HEK293 (cell line): ENCODE results near the gene C4orf17.

ENCODE experiments used
- CTCF ChIA-PET: fragments of 350-600 bp; formaldehyde crosslinking; extraction: SDS; loops from one replicate; lab custom pipeline; 2021; ENCODE audit warnings: antibody characterized with exemption; lab: Yijun Ruan, JAX
- POLR2A ChIA-PET: fragments of 300-600 bp; formaldehyde crosslinking; extraction: SDS; loops from one replicate; lab custom pipeline; 2020; ENCODE audit warnings: antibody characterized with exemption, inconsistent platforms; lab: Yijun Ruan, JAX
- H3K27ac ChIP-seq: fragments of 200-500 bp; sonication (Bioruptor generic); 2 replicates; pipeline ENCODE4 v1.5.1; 2014; ENCODE audit warnings: low read depth, low read length, control low read depth, inconsistent platforms; ENCODE audit errors: extremely low read depth
- H3K36me3 ChIP-seq, 2 experiments: fragments of 200-500 bp in 1 of 2; sonication (Bioruptor generic) in 1 of 2; 1 replicate in 1 of 2; 2 replicates in 1 of 2; pipeline ENCODE4 v1.5.1; 2014 to 2017; ENCODE audit warnings: inconsistent platforms in 2 of 2, low read length in 2 of 2; ENCODE audit not compliant: control insufficient read depth in 2 of 2, insufficient read depth in 1 of 2
- H3K4me1 ChIP-seq: fragments of 200-500 bp; sonication (Bioruptor generic); 2 replicates; pipeline ENCODE4 v1.5.1; 2014; ENCODE audit warnings: mild to moderate bottlenecking, low read length, inconsistent platforms; ENCODE audit not compliant: control insufficient read depth, insufficient read depth
- H3K4me3 ChIP-seq: 2 replicates; pipeline ENCODE4 v1.5.1; 2011; ENCODE audit warnings: low read depth, mild to moderate bottlenecking, control low read depth, low read length, moderate library complexity
- H3K9me3 ChIP-seq: fragments of 200-500 bp; sonication (Bioruptor generic); 2 replicates; pipeline ENCODE4 v1.5.1; 2014; ENCODE audit warnings: low read depth, low read length, inconsistent platforms; ENCODE audit not compliant: control insufficient read depth, insufficient read depth
- KLF17 ChIP-seq: fragments of 450-650 bp; formaldehyde crosslinking; IDR thresholded peaks from 2 replicates; pipeline ENCODE4 v1.5.1; 2016; ENCODE audit warnings: missing biosample characterization, missing genetic modification characterization
- ZBTB26 ChIP-seq: fragments of 450-650 bp; formaldehyde crosslinking; optimal IDR thresholded peaks from 2 replicates; pipeline ENCODE3; 2016; ENCODE audit warnings: missing biosample characterization, mild to moderate bottlenecking, missing genetic modification characterization
- ZNF10 ChIP-seq: fragments of 450-650 bp; formaldehyde crosslinking; IDR thresholded peaks from 2 replicates; pipeline ENCODE4 v1.5.1; 2017; ENCODE audit warnings: missing biosample characterization, missing genetic modification characterization
- ZNF138 ChIP-seq: fragments of 450-650 bp; formaldehyde crosslinking; IDR thresholded peaks from 2 replicates; pipeline ENCODE4 v1.5.1; 2016; ENCODE audit warnings: missing biosample characterization, missing genetic modification characterization, borderline replicate concordance
- ZNF221 ChIP-seq: fragments of 450-650 bp; formaldehyde crosslinking; IDR thresholded peaks from 2 replicates; pipeline ENCODE4 v1.5.1; 2017; ENCODE audit warnings: missing biosample characterization, missing genetic modification characterization, borderline replicate concordance
- ZNF239 ChIP-seq: fragments of 450-650 bp; formaldehyde crosslinking; IDR thresholded peaks from 2 replicates; pipeline ENCODE4 v1.5.1; 2016; ENCODE audit warnings: missing biosample characterization, missing genetic modification characterization
- ZNF302 ChIP-seq: fragments of 450-650 bp; formaldehyde crosslinking; IDR thresholded peaks from 2 replicates; pipeline ENCODE4 v1.5.1; 2016; ENCODE audit warnings: missing biosample characterization, missing genetic modification characterization, low read depth
- ZNF335 ChIP-seq: fragments of 450-650 bp; formaldehyde crosslinking; conservative IDR thresholded peaks from 2 replicates; pipeline ENCODE4 v1.5.1; 2016; ENCODE audit warnings: missing biosample characterization, missing genetic modification characterization
- ZNF394 ChIP-seq: fragments of 450-650 bp; formaldehyde crosslinking; IDR thresholded peaks from 2 replicates; pipeline ENCODE4 v1.5.1; 2016; ENCODE audit warnings: missing biosample characterization, missing genetic modification characterization, mild to moderate bottlenecking, moderate library complexity, borderline replicate concordance
- ZNF645 ChIP-seq: fragments of 450-650 bp; formaldehyde crosslinking; IDR thresholded peaks from 2 replicates; pipeline ENCODE4; 2016; ENCODE audit warnings: missing biosample characterization, missing genetic modification characterization
- ZNF654 ChIP-seq: fragments of 450-650 bp; formaldehyde crosslinking; IDR thresholded peaks from 2 replicates; pipeline ENCODE4 v1.5.1; 2016; ENCODE audit warnings: low read depth, missing biosample characterization, missing genetic modification characterization
- TF ChIP-seq, protein P1 (sequence below): fragments of 450-650 bp; formaldehyde crosslinking; conservative IDR thresholded peaks from 2 replicates; pipeline ENCODE4 v1.5.1; 2016; ENCODE audit warnings: low read depth, missing biosample characterization, missing genetic modification characterization
- TF ChIP-seq, protein P2 (sequence below): fragments of 450-650 bp; IDR thresholded peaks from 2 replicates; pipeline ENCODE4 v1.5.1; 2018; ENCODE audit warnings: missing biosample characterization, mild to moderate bottlenecking, missing genetic modification characterization
- TF ChIP-seq, protein P3 (sequence below): fragments of 450-650 bp; formaldehyde crosslinking; IDR thresholded peaks from 2 replicates; pipeline ENCODE4 v1.5.1; 2016; ENCODE audit warnings: missing biosample characterization, missing genetic modification characterization

C4orf17 gene

DNA sequence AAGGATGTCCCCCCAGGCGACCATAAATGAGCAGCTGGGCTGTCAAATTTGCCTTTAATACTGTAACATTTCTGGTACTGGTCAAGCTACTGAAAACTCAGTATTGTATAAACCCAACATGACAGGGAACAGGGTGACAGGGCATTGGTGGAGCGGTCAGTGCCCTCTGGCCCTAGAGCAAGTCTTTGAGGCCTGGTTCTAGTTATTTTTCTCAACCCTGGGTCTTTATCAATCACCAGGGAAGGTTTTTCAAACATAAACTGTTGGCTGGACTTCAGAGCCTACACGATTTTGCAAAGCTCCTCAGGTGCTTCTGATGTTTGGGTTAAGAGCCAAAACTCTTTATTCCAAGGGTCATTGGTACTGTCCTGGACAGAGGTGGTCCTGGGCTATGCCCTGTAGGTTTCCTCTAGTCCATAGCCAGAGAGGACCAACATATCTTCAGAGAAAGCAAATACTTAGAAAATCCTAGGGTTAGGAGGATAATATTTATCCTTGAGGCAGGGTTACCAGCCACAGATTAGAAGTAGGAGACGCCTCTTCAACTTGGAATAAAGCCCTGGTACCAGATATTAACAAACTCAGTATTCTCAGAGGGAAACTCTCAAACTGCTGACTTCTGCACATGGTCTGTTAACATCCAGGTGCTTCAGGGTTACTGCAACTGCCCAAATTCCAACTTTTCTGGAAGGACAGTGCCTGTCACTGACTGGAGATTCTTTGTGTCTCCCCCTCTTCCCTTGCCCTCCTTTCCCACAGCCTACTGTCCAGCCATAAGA lies 49.0 kb upstream of the C4orf17 start (continued):
- TF ChIP-seq ZNF221 (tag by site-specific recombination) (no peak), ZNF645 (tag by site-specific recombination) (no peak), ZNF138 (no peak), ZNF394 (tag by site-specific recombination) (no peak), ZNF302 (tag by site-specific recombination) (no peak), KLF17 (tag by site-specific recombination) (no peak), ZNF239 (tag by site-specific recombination) (no peak), ZNF10 (tag by site-specific recombination) (no peak), ZBTB26 (tag by site-specific recombination) (no peak)
- TF ChIP-seq, protein P1, sequence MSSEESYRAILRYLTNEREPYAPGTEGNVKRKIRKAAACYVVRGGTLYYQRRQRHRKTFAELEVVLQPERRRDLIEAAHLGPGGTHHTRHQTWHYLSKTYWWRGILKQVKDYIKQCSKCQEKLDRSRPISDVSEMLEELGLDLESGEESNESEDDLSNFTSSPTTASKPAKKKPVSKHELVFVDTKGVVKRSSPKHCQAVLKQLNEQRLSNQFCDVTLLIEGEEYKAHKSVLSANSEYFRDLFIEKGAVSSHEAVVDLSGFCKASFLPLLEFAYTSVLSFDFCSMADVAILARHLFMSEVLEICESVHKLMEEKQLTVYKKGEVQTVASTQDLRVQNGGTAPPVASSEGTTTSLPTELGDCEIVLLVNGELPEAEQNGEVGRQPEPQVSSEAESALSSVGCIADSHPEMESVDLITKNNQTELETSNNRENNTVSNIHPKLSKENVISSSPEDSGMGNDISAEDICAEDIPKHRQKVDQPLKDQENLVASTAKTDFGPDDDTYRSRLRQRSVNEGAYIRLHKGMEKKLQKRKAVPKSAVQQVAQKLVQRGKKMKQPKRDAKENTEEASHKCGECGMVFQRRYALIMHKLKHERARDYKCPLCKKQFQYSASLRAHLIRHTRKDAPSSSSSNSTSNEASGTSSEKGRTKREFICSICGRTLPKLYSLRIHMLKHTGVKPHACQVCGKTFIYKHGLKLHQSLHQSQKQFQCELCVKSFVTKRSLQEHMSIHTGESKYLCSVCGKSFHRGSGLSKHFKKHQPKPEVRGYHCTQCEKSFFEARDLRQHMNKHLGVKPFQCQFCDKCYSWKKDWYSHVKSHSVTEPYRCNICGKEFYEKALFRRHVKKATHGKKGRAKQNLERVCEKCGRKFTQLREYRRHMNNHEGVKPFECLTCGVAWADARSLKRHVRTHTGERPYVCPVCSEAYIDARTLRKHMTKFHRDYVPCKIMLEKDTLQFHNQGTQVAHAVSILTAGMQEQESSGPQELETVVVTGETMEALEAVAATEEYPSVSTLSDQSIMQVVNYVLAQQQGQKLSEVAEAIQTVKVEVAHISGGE (tag by site-specific recombination) = no peak
- TF ChIP-seq, protein P2, sequence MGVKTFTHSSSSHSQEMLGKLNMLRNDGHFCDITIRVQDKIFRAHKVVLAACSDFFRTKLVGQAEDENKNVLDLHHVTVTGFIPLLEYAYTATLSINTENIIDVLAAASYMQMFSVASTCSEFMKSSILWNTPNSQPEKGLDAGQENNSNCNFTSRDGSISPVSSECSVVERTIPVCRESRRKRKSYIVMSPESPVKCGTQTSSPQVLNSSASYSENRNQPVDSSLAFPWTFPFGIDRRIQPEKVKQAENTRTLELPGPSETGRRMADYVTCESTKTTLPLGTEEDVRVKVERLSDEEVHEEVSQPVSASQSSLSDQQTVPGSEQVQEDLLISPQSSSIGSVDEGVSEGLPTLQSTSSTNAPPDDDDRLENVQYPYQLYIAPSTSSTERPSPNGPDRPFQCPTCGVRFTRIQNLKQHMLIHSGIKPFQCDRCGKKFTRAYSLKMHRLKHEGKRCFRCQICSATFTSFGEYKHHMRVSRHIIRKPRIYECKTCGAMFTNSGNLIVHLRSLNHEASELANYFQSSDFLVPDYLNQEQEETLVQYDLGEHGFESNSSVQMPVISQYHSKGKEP (tag by site-specific recombination) = no peak

DNA sequence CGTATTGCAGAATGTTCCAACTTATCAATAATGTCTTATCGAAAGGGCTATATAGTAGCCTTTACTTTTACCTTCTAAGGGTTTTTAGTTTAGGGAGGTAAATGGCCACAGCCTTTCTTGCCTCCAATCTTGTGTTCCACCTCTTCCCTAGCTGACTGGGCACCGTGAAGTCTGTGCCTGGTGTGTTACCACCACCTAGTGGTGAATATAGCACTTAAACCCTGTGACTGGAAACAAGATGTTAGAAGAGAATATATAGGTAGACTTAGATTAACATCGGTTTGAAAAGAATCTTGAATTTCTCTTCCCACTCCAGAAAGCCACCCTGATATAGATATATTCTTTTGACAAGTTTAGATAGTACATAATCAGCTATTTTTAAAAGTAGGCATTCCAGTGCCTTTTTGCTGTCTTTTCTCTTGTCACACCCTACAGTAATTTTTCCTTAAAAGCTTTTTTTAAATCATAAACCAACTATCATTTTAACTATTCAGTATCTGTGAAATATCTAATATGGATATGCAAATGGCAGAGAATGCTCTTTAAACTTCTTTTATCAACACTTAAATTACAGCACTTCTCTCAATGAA lies 47.9 kb upstream of the C4orf17 start:
- ChIA-PET CTCF (interaction anchor here (0.5 to 2.7 kb wide), 13 partner anchors 12 to 933 kb away, joined by 3 to 15 read pairs (median 3); no protein-coding TSS in a partner anchor), POLR2A (no interaction called here)
- Histone ChIP-seq H3K27ac (no peak overlapping the region), H3K4me3 (no peak overlapping the region), H3K9me3 (no peaks in the 10 kb centered on the region), H3K36me3 (no peaks in the 10 kb centered on the region), H3K4me1 (no peaks in the 10 kb centered on the region)
- TF ChIP-seq ZNF654 (tag by site-specific recombination) (peak; percentile 75), ZNF335 (no peak)
- TF ChIP-seq, protein P3, sequence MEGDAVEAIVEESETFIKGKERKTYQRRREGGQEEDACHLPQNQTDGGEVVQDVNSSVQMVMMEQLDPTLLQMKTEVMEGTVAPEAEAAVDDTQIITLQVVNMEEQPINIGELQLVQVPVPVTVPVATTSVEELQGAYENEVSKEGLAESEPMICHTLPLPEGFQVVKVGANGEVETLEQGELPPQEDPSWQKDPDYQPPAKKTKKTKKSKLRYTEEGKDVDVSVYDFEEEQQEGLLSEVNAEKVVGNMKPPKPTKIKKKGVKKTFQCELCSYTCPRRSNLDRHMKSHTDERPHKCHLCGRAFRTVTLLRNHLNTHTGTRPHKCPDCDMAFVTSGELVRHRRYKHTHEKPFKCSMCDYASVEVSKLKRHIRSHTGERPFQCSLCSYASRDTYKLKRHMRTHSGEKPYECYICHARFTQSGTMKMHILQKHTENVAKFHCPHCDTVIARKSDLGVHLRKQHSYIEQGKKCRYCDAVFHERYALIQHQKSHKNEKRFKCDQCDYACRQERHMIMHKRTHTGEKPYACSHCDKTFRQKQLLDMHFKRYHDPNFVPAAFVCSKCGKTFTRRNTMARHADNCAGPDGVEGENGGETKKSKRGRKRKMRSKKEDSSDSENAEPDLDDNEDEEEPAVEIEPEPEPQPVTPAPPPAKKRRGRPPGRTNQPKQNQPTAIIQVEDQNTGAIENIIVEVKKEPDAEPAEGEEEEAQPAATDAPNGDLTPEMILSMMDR (tag by site-specific recombination) = peak; percentile 22; the same call in 1 of the 2 replicates
